ENCODE measurements around the gene PRR4.

The PRR4 gene

GRCh38 chr12:10801741-10802140 lies 47.5 kb downstream of the PRR4 start:
- Histone ChIP-seq H3K36me3 (ENCODE audit: control insufficient read depth, insufficient read depth, low read length) (no peaks in the 10 kb centered on the region), H3K27ac (ENCODE audit: low read depth, low read length, severe bottlenecking) (no peak overlapping the region), H3K9me3 (ENCODE audit: control insufficient read depth, low read length) (no peaks in the 10 kb centered on the region), H3K4me1 (ENCODE audit: control insufficient read depth, insufficient read depth, low read length, poor library complexity, severe bottlenecking) (no peaks in the 10 kb centered on the region), H3K4me3 (ENCODE audit: extremely low read depth, insufficient read depth, low read length, poor library complexity, severe bottlenecking) (no peak overlapping the region)
- 80 to 81% methylated on average over 3 to 4 of the region's 5 CpGs for WGBS, 2 experiments (ENCODE audit: insufficient coverage in 2 of 2)

Measured in mesodermal cell (in vitro differentiated cells).